ENCODE results near the gene CD274. TPM values are rescaled to one million over a fixed set of nuclear protein-coding genes. Genes with fewer than 3 reads are reported as not detected.

Gene CD274
- total and polyA plus RNA-seq, 2 donors (not counting 1 experiment from before 2014, with no cell fraction given), result 3.1 to 3.3 TPM

DNA sequence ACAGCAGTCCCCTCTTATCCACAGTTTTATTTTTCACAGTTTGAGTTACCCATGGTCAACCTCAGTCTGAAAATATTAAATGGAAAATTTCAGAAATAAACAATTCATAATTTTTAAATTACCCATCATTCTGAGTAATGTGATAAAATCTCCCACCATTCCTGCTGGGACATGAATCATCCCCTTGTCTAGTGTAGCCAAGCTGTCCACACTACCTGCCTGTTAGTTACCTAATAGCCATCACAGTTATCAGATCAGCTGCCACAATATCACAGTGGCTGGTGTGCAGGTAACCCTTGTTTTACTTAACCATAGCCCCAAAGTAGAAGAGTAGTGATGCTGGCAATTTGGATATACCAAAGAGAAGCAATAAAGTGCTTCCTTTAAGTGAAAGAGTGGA is 23.3 kb upstream of the CD274 start:
- DNase-seq (ENCODE audit: low read depth in 2 of 2), result no peak
- no peak overlapping the region for H2AFZ ChIP-seq (ENCODE audit: low read length)
- TF ChIP-seq CTCF (conservative IDR thresholded peaks at IDR 0.05 in 1 of 2, IDR thresholded peaks at IDR 0.05 in 1 of 2; ENCODE audit: low read depth in 1 of 2, low read length in 2 of 2) (no peak), EZH2 (IDR thresholded peaks at IDR 0.05; ENCODE audit: low read length, missing control alignments) (no peak)

DNA sequence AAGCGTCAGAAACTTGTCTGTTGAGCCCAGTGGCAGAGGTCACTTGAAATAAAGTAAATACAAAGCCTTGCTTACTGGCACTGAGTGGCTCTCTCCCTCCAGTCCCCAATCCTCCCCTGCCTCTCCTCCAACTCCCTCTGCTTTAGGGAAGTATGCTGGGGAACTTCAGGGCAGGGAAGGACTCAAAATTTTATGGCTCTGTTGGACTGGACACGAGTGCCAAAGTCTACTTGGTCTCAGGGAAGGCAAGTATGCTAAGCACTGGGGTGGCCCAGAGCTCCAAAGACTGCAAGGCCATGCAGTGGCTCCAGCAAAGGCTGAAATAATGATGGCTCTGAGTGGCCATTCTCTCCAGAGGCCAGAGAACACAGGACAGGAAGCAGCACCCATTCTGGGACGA is 22.2 kb upstream of the CD274 start:
- Histone ChIP-seq H3K4me2 (ENCODE audit: extremely low read depth, insufficient read depth, low read length) (no peak overlapping the region), H3K79me2 (ENCODE audit: control insufficient read depth, insufficient read depth, low read length) (no peaks in the 10 kb centered on the region), H3K9ac (ENCODE audit: insufficient read depth, low read length) (no peak overlapping the region), H3K27ac (ENCODE audit: insufficient read depth, low read length) (no peak overlapping the region), H3K27me3 (ENCODE audit: control insufficient read depth, insufficient read depth, low read length) (no peaks in the 10 kb centered on the region), H3K36me3 (ENCODE audit: control insufficient read depth, insufficient read depth, low read length) (no peaks in the 10 kb centered on the region), H2AFZ (ENCODE audit: low read length) (no peak overlapping the region), H4K20me1 (ENCODE audit: control insufficient read depth, extremely low read depth, insufficient read depth, low read length) (no peaks in the 10 kb centered on the region), H3K9me3 (ENCODE audit: control insufficient read depth, insufficient read depth, low read depth, low read length) (no peaks in the 10 kb centered on the region), H3K4me1 (ENCODE audit: control insufficient read depth, extremely low read depth, insufficient read depth, low read length) (no peaks in the 10 kb centered on the region), H3K4me3 (replicated peaks in 1 of 4; ENCODE audit: control extremely low read depth in 1 of 4, insufficient read depth in 1 of 4, low read depth in 3 of 4, low read length in 4 of 4) (no peak overlapping the region)
- TF ChIP-seq EZH2 (IDR thresholded peaks at IDR 0.05; ENCODE audit: low read length, missing control alignments), result no peak
- TF ChIP-seq CTCF (conservative IDR thresholded peaks at IDR 0.05 in 1 of 2, IDR thresholded peaks at IDR 0.05 in 1 of 2; ENCODE audit: low read depth in 1 of 2, low read length in 2 of 2), result no peak
- DNase-seq (ENCODE audit: low read depth in 2 of 2), result no peak

More for the DNA sequence above, 23.3 kb upstream of the CD274 start:
- no peaks in the 10 kb centered on the region for H3K36me3 ChIP-seq (ENCODE audit: control insufficient read depth, insufficient read depth, low read length)
- no peak overlapping the region for H3K27ac ChIP-seq (ENCODE audit: insufficient read depth, low read length)
- no peak overlapping the region for H3K4me3 ChIP-seq (replicated peaks in 1 of 4; ENCODE audit: control extremely low read depth in 1 of 4, insufficient read depth in 1 of 4, low read depth in 3 of 4, low read length in 4 of 4)
- no peak overlapping the region for H3K4me2 ChIP-seq (ENCODE audit: extremely low read depth, insufficient read depth, low read length)
- no peaks in the 10 kb centered on the region for H3K4me1 ChIP-seq (ENCODE audit: control insufficient read depth, extremely low read depth, insufficient read depth, low read length)
- H3K9ac ChIP-seq (ENCODE audit: insufficient read depth, low read length), result no peak overlapping the region
- no peaks in the 10 kb centered on the region for H3K9me3 ChIP-seq (ENCODE audit: control insufficient read depth, insufficient read depth, low read depth, low read length)
- H3K79me2 ChIP-seq (ENCODE audit: control insufficient read depth, insufficient read depth, low read length), result no peaks in the 10 kb centered on the region
- no peaks in the 10 kb centered on the region for H3K27me3 ChIP-seq (ENCODE audit: control insufficient read depth, insufficient read depth, low read length)
- H4K20me1 ChIP-seq (ENCODE audit: control insufficient read depth, extremely low read depth, insufficient read depth, low read length), result no peaks in the 10 kb centered on the region

DNA sequence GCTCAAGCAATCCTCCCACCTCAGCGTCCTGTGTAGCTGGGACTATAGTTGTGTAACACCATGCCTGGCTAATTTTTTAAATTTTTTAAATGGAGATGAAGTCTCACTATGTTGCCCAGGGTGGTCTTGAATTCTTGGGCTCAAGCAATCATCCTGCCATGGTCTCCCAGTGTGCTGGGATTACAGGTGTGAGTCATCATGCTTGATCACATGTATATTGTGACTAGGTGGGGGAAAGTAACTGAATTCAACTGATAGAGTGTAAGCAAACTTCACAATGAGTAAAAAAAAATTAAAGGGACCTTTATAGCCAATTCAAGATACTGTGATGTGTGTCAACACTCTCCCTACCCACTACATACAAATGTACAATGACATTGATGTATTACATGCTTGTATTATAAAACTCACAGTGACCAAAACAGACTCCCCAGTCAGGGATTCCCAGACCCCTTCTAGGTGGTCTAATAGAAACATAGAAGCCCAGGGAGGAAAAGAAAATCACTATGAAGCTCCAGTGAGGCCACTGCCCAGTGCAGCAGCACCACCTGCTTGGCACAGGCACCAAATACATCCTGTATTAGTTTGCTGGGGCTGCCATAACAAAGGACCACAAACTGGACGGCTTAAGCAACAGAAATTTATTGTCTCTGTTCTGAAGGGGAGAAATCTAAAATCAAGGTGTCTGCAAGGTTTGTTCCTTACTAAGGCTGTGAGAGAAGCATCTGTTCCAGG is 21.4 kb upstream of the CD274 start:
- Histone ChIP-seq H4K20me1 (ENCODE audit: control insufficient read depth, extremely low read depth, insufficient read depth, low read length) (no peaks in the 10 kb centered on the region), H3K36me3 (ENCODE audit: control insufficient read depth, insufficient read depth, low read length) (no peaks in the 10 kb centered on the region), H3K27me3 (ENCODE audit: control insufficient read depth, insufficient read depth, low read length) (no peaks in the 10 kb centered on the region), H3K4me2 (ENCODE audit: extremely low read depth, insufficient read depth, low read length) (no peak overlapping the region), H2AFZ (ENCODE audit: low read length) (no peak overlapping the region), H3K27ac (ENCODE audit: insufficient read depth, low read length) (no peak overlapping the region), H3K9me3 (ENCODE audit: control insufficient read depth, insufficient read depth, low read depth, low read length) (no peaks in the 10 kb centered on the region), H3K4me1 (ENCODE audit: control insufficient read depth, extremely low read depth, insufficient read depth, low read length) (no peaks in the 10 kb centered on the region), H3K79me2 (ENCODE audit: control insufficient read depth, insufficient read depth, low read length) (no peaks in the 10 kb centered on the region), H3K4me3 (replicated peaks in 1 of 4; ENCODE audit: control extremely low read depth in 1 of 4, insufficient read depth in 1 of 4, low read depth in 3 of 4, low read length in 4 of 4) (no peak overlapping the region), H3K9ac (ENCODE audit: insufficient read depth, low read length) (no peak overlapping the region)
- DNase-seq (ENCODE audit: low read depth in 2 of 2), result no peak
- TF ChIP-seq CTCF (conservative IDR thresholded peaks at IDR 0.05 in 1 of 2, IDR thresholded peaks at IDR 0.05 in 1 of 2; ENCODE audit: low read depth in 1 of 2, low read length in 2 of 2), result no peak
- no peak for TF ChIP-seq EZH2 (IDR thresholded peaks at IDR 0.05; ENCODE audit: low read length, missing control alignments)

All from fibroblast of lung (primary cell).